Measurements from ENCODE around the gene KCTD14. TPM values are rescaled to one million over a fixed set of nuclear protein-coding genes. Genes with fewer than 3 reads are reported as not detected.

KCTD14 gene
- total RNA-seq, 2 donors from 2014 or later = 8.6 to 12.8 TPM

GRCh38 chr11:78071717-78072116 lies 48.6 kb upstream of the KCTD14 start:
- Histone ChIP-seq H3K27me3 (ENCODE audit: control insufficient read depth, insufficient read depth, low read length, poor library complexity, severe bottlenecking) (no peaks in the 10 kb centered on the region), H3K36me3 (ENCODE audit: control insufficient read depth, insufficient read depth, low read length) (peaks cover 72% of the 10 kb centered on the region), H3K27ac (ENCODE audit: low read depth, low read length) (no peak overlapping the region), H3K9ac (ENCODE audit: extremely low read depth, low read length, poor library complexity, severe bottlenecking) (no peak overlapping the region), H3K4me3 (ENCODE audit: low read length) (no peak overlapping the region), H3K4me1 (ENCODE audit: control insufficient read depth, insufficient read depth, low read length) (no peaks in the 10 kb centered on the region), H3K9me3 (ENCODE audit: control insufficient read depth, low read length) (no peaks in the 10 kb centered on the region)
- TF ChIP-seq CTCF (conservative IDR thresholded peaks at IDR 0.05) = no peak
- H3K4me3 Mint-ChIP-seq = no peak overlapping the region
- H3K9me3 Mint-ChIP-seq = no peaks in the 10 kb centered on the region
- no peaks in the 10 kb centered on the region for H3K27me3 Mint-ChIP-seq (ENCODE audit: insufficient read depth)
- WGBS, 2 experiments (ENCODE audit: insufficient coverage in 1 of 2, insufficient read length in 1 of 2) = 97 to 100% methylated on average over 3 of the region's 3 CpGs
- no peak overlapping the region for H3K27ac Mint-ChIP-seq
- no peak for DNase-seq
- peaks cover 3% of the 10 kb centered on the region for H3K4me1 Mint-ChIP-seq
- peaks cover 55% of the 10 kb centered on the region for H3K36me3 Mint-ChIP-seq (ENCODE audit: low read depth)

DNA sequence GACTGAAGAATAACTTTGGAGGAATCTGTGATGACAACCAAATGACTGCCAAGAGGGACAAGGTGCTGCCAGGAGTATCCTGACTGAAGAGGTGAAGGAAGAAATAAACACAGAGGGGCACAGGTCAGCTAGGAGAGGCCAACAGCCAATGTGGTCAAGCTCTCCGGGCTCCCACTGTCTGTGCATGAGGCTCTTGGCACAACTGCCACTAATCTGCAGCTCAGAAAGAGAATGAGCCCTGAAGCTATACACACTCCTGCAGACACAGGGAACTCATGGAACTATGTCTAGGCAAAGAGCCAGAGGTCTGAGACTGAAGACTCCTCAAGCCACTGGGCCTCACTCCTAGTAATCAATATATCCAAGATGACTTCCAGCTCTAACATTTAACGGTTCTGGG lies 47.5 kb upstream of the KCTD14 start:
- no peaks in the 10 kb centered on the region for H3K9me3 Mint-ChIP-seq
- Histone ChIP-seq H3K27me3 (ENCODE audit: control insufficient read depth, insufficient read depth, low read length, poor library complexity, severe bottlenecking) (no peaks in the 10 kb centered on the region), H3K36me3 (ENCODE audit: control insufficient read depth, insufficient read depth, low read length) (peaks cover 65% of the 10 kb centered on the region), H3K9ac (ENCODE audit: extremely low read depth, low read length, poor library complexity, severe bottlenecking) (no peak overlapping the region), H3K27ac (ENCODE audit: low read depth, low read length) (no peak overlapping the region), H3K9me3 (ENCODE audit: control insufficient read depth, low read length) (no peaks in the 10 kb centered on the region), H3K4me3 (ENCODE audit: low read length) (no peak overlapping the region), H3K4me1 (ENCODE audit: control insufficient read depth, insufficient read depth, low read length) (no peaks in the 10 kb centered on the region)
- no peak for TF ChIP-seq CTCF (conservative IDR thresholded peaks at IDR 0.05)
- H3K27ac Mint-ChIP-seq = no peak overlapping the region
- 81 to 95% methylated on average over 2 of the region's 2 CpGs for WGBS, 2 experiments (ENCODE audit: insufficient coverage in 1 of 2, insufficient read length in 1 of 2)
- DNase-seq = no peak
- no peaks in the 10 kb centered on the region for H3K4me1 Mint-ChIP-seq
- H3K36me3 Mint-ChIP-seq (ENCODE audit: low read depth) = peaks cover 57% of the 10 kb centered on the region
- no peak overlapping the region for H3K4me3 Mint-ChIP-seq
- H3K27me3 Mint-ChIP-seq (ENCODE audit: insufficient read depth) = no peaks in the 10 kb centered on the region

DNA sequence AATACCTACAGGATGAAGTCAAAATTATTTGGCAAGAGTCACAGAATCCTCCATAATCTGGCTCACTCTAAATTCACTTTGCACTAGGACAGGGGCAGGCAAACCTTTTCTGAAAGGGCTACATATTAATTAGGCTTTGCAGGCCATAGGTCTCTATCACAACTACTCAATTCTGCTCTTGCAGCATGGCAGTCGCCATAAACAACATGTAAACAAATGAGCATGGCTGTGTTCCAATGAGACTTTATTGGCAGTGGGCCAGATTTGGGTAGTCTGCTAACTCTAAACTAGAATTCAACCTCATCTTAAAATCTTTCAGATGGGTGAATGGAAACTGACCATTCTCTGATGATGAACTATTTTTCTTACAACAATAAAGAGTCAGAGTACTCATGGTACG lies 46.4 kb upstream of the KCTD14 start:
- H3K4me3 Mint-ChIP-seq = no peak overlapping the region

More for the DNA sequence above, 46.4 kb upstream of the KCTD14 start:
- peaks cover 53% of the 10 kb centered on the region for H3K36me3 ChIP-seq (ENCODE audit: control insufficient read depth, insufficient read depth, low read length)
- H3K27ac Mint-ChIP-seq = no peak overlapping the region
- no peak overlapping the region for H3K27ac ChIP-seq (ENCODE audit: low read depth, low read length)
- no peak for DNase-seq
- no peaks in the 10 kb centered on the region for H3K4me1 ChIP-seq (ENCODE audit: control insufficient read depth, insufficient read depth, low read length)
- no peaks in the 10 kb centered on the region for H3K9me3 ChIP-seq (ENCODE audit: control insufficient read depth, low read length)
- H3K4me1 Mint-ChIP-seq = no peaks in the 10 kb centered on the region
- H3K9me3 Mint-ChIP-seq = no peaks in the 10 kb centered on the region
- H3K9ac ChIP-seq (ENCODE audit: extremely low read depth, low read length, poor library complexity, severe bottlenecking) = no peak overlapping the region
- H3K4me3 ChIP-seq (ENCODE audit: low read length) = no peak overlapping the region
- no peak for TF ChIP-seq CTCF (conservative IDR thresholded peaks at IDR 0.05)
- 96 to 100% methylated on average over 2 of the region's 2 CpGs for WGBS, 2 experiments (ENCODE audit: insufficient coverage in 1 of 2, insufficient read length in 1 of 2)
- H3K27me3 Mint-ChIP-seq (ENCODE audit: insufficient read depth) = no peaks in the 10 kb centered on the region
- peaks cover 52% of the 10 kb centered on the region for H3K36me3 Mint-ChIP-seq (ENCODE audit: low read depth)
- no peaks in the 10 kb centered on the region for H3K27me3 ChIP-seq (ENCODE audit: control insufficient read depth, insufficient read depth, low read length, poor library complexity, severe bottlenecking)

All from endodermal cell (in vitro differentiated cells).